Activated CD4-positive, CD25-positive, alpha-beta regulatory T cell treated with anti-CD3 and anti-CD28 coated beads, Interleukin-2, amount 50 U/mL, for 16 hours (primary cell): ENCODE measurements around the gene TRDN.
"Not testable (repeated sequence)": the region's sequence is repeated elsewhere in the genome, so short reads cannot be mapped to it uniquely, and the experiment has no call there.

Experiments
- DNase-seq: peaks from one replicate; pipeline ENCODE4 v3.0.0-alpha.2; 2020; ENCODE audit warnings: low read depth, low spot score

The TRDN gene

DNA sequence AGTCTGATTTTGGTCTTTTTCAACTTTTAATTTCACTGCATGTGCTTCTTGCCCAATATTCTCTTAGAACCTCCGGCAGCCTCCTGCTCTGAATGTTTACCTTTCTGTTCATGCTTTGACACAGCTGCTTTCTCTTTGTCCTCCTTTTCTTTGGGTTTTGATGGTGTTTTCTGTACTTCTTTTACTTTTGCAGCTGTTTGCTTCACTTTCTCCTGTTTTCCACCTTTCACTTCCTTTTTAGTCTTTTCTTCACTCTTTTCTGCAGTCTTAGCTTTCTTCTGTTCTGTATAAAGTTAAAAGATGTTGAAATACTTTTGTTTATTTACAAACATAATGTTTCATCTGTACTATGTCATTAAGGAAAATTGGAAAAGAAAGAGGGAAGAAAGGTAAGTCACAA, 133.1 kb downstream of the TRDN start:
- DNase-seq, result no peak

DNA sequence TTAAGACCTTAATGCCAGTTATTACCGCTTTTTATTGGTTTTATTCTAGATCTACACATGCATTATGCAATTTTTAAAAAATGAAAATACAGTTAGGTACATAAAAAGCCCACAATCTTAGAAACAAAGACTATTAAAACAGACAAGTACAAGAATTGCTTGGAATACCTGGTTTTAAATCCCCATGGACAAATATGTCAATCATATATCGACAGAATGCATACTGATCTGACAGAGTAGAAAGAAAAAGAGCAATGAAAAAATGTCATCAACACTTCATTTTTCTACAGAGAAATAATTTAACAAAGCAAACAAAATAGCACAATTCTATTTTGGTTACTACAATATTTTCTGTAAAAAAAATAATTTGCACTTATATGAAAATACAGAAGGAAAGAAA, 139.7 kb downstream of the TRDN start:
- DNase-seq, result no peak

DNA sequence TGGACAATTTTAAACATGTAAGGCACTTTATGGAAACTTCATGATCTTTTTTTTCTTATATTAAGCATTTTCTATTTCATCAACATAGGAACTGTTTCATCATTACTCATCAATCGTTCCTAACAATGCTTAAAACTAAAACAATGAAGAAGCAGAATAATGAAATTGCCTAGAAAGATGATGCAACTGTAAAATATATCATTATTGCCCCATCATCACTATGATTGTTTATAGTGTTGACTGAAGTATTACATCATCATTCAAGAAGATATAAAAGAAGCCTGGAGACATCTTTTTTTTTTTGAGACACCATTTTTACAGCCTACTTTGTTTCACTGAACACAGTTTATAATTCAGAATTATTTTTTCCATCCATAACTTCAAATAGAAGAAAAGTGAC, 147.2 kb downstream of the TRDN start:
- no peak for DNase-seq

DNA sequence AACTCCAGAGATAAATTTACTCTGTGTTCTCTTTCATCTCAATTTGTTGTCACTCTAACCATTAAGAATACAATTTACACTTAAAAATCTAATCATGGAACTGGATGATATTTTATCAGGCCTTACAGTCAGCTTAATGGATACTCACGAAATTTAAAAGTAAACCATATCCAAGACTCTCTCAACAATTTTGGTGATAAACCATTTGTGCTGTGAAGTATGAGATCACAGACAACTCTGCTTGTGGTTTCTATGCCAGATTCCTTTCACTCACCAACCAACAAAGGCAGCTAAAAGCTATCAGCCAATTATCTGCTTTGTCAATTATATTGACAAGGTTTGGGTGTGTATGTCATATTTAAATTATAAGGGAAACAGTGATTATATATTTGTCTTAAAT, 155.8 kb downstream of the TRDN start:
- DNase-seq, result no peak

DNA sequence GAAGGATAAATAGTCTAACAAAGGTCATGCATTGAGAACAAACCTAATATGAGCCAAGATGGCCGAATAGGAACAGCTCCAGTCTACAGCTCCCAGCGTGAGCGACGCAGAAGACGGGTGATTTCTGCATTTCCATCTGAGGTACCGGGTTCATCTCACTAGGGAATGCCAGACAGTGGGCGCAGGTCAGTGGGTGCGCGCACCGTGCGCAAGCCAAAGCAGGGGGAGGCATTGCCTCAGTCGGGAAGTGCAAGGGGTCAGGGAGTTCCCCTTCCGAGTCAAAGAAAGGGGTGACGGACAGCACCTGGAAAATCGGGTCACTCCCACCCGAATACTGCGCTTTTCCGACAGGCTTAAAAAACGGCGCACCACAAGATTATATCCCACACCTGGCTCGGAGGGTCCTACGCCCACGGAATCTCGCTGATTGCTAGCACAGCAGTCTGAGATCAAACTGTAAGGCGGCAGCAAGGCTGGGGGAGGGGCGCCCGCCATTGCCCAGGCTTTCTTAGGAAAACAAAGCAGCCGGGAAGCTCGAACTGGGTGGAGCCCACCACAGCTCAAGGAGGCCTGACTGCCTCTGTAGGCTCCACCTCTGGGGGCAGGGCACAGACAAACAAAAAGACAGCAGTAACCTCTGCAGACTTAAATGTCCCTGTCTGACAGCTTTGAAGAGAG, 164.6 kb downstream of the TRDN start:
- not testable (repeated sequence) for DNase-seq

DNA sequence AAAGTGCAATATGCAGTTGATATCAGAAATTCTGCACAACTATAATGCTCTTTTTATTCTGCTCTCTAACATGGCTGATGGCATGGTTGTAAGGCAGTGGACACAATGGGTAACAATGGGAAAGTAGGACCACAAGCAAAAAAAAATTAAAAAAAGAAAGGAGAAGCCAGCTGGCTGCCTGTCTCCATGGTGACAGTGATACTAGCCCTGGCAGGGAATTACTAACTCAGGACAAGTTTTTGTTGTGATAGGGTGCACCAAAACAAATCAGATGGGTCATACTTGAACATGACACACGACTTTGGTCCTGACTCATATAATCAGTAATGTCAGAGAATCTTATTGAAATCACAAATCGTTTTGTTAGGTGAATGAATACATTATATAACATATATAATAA, 169.4 kb downstream of the TRDN start:
- DNase-seq, result no peak

DNA sequence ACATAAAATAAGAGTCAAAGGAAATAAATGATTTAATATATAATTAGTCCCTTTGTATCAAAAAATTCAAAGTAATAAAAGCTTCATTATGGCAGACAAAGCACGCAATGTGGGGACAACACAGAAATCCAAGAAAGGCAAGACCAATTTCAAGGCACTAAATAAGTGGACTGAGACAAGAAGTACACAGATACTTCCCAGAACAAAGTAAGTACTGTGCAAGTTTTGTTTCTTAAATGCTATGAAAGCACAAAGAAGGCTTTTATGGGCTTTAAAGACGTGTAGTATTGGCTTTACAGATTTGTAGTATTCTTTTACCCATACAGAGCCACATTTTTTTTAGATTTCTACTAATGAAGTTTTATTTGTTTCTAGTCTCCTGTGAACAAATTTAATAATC, 174.6 kb downstream of the TRDN start:
- no peak for DNase-seq

DNA sequence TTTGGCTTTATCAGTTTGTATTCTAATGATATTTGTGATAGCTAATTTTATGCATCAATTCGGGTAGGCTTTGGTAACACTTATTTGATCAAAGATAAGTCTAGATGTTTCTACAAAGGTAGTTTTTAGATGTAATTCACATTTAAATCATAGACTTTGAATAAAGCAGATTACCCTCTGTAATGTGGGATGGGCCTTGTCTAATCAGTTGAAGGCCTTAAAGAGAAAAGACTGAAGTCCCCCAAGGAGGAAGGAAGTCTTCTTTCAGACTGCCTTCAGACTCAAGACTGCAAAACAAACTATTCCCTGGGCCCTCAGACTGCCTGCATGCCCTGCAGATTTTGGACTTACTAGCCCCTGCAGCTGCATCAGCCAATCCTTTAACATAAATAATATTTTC, 178.5 kb downstream of the TRDN start:
- no peak for DNase-seq

DNA sequence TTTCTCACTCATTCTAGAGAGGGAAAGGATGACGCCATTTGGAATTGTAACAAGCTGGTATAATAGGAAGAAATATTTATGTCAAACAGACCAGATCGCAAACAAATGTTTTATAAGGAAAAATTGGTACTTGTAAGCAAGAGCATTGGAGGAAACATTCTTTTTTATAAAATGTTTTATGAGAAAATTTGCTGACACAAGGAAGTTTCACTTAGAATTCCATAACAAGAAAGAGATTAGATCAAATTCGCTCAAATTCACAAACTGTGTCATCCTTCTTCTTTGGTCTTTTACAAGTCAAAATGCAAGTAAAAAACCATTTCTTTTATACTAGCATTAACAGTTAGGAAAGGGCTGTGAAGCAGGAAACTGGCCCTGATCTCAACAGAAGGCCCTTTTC, 179.9 kb downstream of the TRDN start:
- no peak for DNase-seq

DNA sequence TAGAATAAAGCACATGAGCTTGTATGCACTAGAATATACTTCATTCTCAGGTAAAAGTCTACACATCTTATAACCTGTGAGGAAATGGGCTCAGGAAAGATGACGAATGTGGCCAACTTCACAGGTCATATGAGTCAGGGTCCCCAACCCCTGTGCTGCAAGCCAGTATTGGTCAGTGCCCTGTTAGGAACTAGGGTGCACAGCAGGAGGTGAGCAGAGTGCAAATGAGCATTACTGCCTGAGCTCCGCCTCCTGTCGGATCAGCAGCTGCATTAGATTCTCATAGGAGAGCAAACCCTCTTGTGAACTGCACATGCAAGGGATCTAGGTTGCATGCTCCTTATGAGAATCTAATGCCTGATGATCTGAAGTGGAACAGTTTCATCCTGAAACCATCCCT, 182.3 kb downstream of the TRDN start:
- no peak for DNase-seq

DNA sequence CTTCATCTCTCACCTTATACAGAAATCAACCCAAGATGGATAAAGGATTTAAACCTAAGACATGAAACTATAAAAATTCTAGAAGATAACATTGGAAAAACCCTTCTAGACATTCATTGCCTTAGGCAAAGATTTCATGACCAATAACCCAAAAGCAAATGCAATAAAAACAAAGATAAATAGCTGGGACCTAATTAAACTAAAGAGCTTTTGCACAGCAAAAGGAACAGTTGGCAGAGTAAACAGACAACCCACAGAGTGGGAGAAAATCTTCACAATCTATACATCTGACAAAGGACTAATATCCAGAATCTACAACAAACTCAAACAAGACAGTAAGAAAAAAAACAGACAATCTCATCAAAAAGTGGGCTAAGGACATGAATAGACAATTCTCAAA, 183.7 kb downstream of the TRDN start:
- not testable (repeated sequence) for DNase-seq

DNA sequence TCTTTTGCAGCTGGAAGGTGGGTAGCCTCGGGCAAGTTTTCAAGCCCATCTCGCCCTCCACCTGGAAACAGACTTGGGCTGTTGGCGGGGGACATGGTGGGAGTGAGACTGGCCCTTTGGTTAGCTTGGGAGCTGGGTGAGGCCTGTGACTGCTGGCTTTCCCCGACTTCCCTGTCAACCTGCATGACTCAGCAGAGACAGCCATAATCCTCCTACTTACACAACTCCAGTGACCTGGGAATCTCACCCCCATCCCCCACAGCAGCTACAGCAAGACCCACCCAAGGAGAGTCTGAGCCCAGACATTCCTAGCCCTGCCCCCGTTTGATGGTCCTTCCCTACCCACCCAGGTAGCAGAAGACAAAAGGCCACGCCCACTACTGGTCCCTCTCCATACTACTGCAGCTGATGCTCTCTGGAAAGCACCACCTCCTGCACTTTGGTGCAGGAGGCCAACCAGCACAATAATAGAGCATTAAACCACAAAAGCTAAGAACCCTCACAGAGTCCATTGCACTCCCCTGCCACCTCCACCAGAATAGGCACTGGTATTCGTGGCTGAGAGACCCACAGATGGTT, 188.4 kb downstream of the TRDN start:
- no peak for DNase-seq

DNA sequence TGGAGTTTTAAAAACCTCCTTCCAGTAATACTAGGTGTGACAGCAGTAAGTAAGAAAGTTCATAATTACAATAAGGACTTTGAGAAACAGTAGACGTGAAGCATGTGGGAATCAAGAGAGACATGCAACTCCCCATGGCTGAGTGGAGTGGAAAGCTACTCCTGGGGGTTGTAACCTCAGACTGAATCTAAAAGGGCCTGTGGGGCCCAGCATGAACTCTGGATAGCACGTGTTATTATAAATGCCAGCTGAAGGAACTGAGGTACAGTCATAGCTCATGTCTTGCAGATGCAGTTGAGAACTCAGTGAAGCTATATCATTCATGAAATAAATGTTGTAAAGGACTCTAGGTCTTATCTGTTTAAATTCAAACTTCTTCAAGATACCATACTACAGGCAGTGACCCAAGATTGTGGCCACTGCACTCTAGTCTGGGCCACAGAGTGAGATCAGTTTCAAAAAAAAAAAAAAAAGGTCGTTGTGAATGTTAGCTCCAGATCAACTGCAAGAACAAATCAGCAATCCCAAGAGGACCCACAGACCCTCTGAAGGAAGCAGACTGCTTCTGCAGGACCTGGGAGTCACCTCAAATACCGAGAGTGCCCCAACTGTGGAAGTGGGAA, 189.3 kb downstream of the TRDN start:
- no peak for DNase-seq

DNA sequence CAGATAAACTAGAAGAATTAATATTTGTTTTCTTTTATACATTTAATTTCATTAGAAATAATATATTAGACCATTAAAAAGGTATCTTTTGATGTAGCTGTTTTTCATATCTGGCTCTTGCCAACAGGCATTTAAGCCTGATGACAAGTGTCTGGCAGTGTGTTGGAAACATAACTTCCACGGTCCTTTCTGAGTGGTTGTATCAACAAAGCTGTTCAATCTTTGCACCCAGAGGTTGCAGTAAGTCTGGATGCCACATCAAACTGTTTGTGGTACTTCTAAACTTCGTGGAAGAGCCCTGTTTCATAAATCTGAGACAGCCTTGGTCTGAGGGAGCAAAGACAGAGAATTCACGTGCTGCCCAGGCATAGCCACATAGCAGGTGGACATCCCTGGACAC, 197.4 kb downstream of the TRDN start:
- DNase-seq, result no peak

DNA sequence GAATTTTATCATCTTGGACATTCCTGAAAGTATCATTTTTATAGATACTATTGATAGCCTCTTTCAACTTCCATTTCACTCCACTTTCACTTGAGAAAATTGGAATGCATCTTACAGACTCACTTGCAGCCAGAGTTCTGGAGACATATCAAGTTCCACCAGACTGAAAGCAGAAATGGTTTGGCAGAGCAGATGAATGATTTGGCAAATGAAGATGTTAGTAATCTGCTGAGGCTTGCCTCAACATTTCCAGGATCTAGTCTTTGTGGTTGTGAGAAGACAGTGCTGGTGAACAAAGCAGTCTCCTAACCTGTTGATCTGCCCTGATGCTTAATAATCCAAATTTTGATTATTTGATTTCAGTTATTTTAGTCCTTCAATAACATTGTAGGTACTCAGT, 202.6 kb downstream of the TRDN start:
- no peak for DNase-seq

DNA sequence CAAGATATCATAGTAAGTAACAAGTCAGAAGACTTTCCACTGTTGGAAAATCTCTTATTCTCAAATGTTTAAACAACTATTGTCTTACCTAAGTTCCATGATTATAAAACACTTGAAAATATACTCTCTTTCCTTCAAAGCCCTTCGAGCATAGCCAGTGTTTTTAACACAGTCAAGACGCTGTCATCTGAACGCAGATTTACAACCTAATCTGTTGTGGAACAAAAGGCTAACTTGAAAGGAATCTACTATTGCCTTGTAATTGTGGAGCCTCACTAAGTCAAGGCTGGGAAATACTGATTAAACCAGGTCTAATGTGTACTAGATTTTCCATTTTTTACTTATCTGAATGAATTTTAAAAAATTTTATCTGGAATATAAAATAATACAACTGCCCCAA, 205.8 kb downstream of the TRDN start:
- DNase-seq, result no peak

DNA sequence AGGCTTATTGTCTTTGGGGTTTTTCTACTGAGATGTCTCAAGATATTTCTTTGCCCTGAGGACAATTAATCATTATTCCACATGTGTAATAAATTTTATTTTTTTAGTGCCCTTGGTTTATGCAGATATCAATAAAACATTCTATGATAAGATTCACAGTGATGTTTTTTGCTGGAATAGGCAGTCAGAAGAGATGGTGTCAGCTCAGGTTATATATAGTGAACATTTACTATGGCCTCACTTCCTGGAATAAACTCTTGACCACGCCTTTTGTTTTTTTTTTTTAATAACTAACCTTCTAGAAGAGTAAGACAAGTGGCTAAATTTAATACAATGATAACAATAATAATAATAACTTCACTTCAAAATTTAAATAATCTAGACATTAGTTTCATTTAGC, 209.7 kb downstream of the TRDN start:
- no peak for DNase-seq

DNA sequence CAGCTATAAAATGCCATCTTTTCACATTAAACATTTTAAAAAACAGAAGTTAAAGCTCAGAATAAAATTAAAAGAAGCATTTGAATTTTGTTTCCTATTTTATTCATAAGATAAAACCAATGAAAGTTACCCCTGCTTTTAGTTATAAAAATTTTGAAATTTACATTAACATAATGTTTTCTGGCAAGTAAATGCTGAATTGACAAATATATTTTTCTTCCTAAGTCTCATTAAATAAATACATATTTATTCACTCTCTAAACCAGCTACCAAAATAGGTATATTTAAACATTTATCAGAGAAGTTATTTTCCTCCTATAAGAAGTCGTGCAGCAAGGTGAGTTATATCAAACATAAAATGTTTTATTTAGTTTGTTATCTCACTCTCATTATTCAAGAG, 213.6 kb downstream of the TRDN start:
- DNase-seq, result no peak

DNA sequence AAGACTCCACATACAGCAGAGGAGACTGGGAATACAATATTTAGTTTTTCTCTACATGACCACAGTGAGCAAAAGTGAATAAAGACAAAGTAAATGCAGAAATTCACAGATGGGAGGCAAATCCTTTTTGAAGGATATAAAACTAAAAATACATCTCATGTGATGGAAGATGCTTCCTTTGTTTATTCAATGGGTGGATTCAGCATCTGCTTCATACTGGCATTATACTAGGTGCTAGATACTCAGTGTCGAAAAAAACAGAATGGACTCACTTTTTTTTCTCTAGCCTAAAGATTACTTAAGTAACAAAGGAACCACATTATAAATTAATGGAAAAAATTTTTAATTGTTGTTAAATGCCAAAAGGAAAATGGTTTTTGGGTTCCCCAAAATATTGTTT, 216.2 kb downstream of the TRDN start:
- no peak for DNase-seq

DNA sequence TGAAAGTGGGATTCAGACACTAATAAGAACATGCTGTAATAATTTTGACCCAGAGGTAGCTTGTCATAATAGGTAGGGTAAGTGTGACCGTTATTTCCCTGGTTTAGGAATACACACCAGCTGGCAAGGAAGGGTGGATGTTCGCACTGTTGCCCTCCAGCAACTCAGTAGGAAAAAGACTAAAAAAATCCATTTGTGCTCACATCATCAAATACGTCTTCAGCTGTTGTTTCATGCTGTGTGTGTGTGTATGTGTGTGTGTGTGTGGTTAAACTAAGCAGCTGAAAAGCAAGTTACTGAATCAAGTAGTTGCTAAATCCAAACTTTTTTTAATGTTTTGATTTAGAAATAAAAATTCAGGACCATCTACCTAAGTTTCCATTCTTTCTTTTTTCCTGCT, 218.7 kb downstream of the TRDN start:
- DNase-seq, result no peak

DNA sequence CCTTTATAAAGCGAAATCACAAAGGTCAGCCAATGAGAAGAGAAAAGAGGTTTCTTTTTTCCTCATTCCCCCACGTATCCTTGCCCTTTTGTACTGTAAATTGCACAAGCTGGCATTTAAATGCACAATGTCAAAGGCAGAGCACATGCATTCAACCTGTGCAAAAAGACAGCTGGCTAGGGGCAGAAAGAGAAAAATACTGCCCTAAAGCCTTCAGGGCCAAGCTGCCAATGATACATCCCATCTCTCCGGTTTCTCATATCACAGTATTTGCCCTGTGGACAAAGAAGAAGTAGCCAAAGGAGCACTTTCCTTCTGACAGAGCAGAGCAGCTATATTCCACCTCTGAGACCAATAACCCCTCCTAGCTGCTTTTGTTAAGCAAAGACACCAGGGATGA, 219.2 kb downstream of the TRDN start:
- no peak for DNase-seq

DNA sequence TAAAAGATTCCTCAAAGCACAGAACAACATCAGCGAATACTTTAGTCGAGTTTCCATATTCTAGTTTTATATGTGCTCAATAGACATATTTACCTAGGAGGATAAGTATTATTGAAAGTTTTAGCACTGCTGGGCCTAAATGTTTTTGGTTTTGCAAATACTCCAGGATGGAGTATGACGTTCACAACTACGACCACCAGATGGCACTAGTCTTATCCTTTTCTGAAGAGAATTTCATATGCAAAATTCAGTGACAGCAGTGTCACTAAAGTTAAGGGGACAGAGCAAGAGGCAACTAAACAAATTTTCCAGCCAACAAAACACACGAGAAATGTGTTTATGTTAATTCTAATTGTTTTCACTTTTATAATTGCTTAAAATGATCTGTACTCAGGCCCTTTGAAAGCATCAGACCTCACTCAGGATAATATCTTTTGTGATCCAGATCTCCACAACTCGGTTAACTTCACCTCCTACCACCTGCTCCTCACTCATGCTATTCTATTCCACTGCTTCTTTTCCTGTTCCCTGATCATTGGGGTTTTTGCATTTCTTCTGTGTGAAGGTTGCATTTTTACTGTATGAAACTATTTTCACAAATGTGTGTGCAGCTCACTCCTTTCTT, 220.8 kb downstream of the TRDN start:
- DNase-seq, result no peak

DNA sequence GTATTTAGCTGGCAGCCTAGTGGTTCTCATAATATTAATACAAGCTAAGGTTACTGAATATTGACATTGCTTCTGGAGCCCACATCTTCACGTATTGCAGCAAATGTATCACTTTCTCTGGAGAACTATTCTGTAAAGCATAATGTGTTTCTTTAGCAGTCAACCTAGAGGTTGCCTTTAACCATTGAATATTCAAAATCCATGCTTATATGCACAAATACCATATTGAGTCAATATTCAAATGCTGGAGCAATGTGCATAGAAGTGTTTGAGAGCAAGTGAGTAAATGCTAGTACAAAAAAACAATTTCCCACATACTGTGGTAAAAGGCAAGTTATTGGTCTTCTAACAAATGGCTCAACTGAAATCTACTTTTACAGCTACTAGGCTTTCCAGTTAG, 231.8 kb downstream of the TRDN start:
- DNase-seq, result no peak
